HG02885 (cell line): ENCODE data around the gene SGCB.

Source experiments
- ATAC-seq: cut with Tn5 transposase; IDR thresholded peaks from one replicate; pipeline ENCODE4 v1.9.1; 2021; ENCODE audit warnings: mild to moderate bottlenecking; ENCODE audit not compliant: unreplicated experiment, poor library complexity

SGCB gene

DNA sequence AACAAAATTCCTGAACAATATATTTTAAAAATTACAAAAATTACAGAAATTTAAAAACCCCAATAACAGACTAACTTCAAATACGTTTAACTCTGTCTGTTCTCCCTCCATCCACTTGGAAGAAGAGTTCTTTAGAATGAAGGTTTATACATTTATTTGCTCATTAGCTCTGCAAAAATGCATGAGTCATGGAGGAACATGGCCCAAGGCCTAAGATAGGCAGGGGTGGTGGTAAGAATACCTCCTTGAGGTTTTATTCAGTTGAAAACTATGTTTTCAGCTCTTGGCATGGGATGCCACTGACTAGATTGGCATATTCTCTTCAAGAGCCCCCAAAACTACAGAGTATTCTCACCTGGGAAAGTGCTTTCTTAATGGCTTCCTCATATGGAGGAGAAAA, 9.1 kb downstream of the SGCB start:
- no peak for ATAC-seq

DNA sequence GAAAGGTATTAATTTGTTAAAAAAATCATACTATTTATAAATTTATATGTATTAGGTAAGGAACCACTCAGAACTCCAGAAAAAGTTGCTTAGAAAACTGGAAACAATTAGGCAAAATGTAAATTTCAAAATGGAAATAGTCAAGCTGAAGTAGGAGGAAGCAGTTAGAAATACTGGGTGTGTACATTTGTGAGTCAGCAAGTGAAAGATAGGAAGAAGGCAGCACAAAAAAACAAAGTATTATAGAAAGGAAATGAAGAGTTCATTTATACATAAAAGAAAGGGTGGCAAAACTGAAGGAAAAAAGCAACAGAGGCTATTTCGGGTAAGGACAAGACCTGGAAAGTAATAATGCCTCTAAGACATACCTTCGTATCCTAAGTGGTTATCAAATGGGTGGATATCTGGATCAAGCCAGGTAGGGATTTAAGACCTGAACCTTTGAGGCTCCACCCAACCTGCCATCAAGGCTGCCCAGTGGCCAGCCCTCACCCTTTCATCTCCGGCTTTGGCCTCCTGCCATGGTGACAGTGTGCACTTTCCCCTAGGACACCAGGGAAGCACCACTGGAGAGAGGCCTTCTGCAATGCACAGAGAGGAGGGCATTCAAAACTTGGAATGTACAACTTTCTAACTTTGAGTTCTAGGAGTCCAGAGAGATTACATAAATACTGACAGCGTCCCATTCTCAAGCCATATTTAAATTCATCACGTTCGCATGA, 18.0 kb downstream of the SGCB start, which contains the start of gene LRRC66:
Gene LRRC66 (minus strand): TSS at position 428 of the 722 bp plus-strand sequence. CDS start 2,750 bp downstream, outside the sequence.
- no peak for ATAC-seq

DNA sequence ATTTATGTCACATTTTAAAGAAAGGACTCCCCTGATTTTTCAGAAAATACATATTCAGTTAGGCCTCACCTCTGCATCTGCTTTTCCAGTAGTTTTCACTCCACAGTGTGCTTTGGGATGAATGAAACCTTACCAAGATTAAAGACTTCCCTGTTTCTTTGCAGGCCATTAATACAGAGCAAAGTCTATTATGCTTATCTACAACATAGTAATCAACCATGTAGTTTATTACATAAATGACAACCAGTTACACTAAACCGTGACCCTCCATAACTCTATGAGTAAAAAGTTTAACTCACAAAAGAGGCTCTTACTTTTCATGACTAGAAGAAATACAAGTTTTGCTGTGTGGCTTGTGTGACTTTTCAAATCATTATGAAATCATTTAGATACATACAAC, 20.3 kb downstream of the SGCB start:
- ATAC-seq = no peak

DNA sequence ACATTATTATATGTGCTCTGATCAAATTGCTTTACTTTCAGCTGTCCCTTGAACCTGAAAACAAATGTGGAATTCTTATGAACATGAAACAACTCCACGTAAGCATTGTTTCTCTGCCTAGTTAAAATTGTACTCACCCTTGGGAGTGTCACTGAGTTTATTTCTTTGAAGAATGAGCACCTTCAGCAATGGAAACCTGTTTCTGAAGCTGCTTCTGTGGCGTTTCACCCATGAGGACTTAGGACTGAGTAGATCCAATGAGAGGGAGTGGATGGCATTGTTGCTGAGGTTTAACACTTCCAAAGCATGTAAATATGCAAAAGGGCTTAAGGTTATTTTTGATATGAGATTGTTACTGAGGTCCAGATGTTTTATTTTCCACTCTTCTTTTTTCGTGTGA, 21.1 kb downstream of the SGCB start:
- no peak for ATAC-seq

DNA sequence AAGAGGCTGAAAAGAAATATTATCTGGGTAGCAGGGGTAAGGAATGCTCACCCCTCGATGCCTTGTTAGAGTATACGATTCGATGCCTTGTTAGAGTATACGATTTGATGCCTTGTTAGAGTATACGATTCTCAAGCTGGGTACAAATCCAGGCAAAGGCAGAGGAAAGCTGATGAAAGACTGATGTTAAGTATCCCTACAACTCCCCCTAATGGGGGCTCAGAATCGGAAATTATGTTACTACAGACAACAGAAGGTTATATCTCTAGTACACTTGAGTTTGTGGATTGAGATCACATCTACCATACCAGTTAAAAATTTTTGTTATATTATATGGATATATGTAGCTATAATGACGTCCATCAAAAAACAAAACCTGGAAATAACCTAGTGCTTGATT, 22.7 kb downstream of the SGCB start:
- no peak for ATAC-seq

DNA sequence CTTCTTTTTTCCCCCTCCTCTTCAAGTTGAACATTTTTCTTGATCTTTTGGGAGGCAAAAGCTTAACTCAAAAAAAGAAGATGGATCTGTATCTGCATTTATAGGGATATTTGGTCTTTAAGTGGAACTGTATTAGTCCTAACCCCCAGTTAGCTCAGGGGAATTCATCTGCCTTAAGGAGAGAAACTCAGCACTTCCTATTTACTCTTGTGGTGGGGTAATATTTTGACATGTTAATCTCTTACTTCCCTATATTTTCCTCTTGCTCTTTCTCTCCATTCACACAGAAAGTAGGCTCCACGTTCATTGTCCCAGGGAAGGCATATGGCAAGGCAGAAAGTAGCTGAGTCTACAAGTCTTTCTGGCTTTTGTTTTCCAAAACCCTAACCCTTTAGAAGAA, 23.2 kb downstream of the SGCB start:
- ATAC-seq = no peak

DNA sequence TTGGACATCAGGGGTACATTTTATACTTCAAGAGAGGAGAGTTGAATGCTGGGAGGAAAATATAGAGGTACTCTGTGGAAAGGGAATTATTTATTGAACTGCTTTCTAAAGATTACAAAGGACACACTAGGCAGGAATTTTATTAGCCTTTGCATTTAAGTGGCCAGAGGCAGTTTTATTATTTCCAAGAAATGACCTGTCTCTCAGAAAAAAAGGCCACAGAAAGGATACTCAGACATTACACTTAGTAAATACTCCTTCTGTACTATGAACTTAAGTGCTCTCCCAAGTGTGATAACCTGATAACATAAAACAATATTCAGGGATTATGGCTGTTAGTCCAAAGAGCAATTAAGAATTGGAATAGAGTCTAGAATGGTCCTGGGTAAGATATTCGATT, 25.4 kb downstream of the SGCB start:
- ATAC-seq = no peak

DNA sequence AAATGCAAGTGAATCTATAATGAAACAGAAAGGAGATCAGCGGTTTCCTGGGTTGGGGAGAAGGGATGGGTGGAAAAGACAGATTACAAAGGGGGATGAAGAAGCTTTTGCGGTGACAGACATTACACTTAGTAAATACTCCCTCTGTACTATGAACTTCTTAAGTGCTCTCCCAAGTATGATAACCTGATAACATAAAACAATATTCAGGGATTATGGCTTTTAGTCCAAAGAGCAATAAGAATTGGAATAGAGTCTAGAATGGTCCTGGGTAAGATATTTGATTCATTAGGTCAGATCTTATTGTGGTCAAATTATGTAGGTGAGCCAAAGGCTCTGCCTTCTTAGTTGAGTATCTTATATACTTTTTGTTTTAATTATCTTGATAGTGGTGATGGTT, 27.1 kb downstream of the SGCB start:
- ATAC-seq = no peak

DNA sequence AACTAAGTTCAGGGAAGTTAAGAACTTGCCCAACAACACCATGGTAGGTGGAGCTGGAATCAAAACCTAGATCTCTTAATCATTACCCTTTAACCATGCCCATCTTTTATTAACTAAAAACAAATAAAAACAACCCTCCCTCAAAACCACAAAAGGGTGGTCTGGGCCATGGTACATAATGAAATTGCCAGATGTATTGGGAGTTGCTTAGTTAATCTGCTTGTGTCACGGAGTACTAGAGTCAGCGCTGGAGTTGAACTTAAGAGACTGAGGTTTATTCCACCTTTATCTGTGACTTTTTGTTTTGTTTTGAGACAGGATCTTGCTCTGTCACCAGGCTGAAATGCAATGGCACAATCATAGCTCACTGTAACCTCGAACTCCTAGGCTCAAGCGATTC, 31.2 kb downstream of the SGCB start:
- no peak for ATAC-seq

DNA sequence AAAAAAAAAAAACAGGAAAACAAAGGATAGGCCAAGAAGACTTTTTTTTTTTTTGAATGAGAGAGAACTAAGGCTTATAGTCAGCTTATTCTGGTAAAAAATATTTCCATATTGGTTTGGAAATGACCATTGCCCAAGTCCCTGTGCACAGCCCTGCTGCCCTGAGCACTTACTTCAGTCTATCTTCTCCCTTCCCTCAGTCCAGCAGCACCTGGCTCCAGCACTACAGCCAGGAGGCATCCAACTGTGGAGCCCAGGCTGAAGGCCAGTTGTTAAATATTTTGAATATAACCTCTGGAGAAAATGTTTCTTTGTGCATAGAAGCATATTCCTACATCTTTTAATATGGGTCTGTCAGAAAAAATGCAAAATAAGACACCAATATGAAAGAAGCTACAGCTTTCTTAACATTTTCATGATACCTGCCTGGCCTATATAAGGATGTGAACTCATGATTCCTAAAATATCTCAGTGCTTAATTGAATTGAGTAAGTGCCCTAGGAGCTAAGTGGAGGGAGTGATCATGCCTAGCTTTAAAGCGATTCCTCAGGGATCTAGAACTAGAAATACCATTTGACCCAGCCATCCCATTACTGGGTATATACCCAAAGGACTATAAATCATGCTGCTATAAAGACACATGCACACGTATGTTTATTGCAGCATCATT, 32.4 kb downstream of the SGCB start:
- ATAC-seq = no peak

DNA sequence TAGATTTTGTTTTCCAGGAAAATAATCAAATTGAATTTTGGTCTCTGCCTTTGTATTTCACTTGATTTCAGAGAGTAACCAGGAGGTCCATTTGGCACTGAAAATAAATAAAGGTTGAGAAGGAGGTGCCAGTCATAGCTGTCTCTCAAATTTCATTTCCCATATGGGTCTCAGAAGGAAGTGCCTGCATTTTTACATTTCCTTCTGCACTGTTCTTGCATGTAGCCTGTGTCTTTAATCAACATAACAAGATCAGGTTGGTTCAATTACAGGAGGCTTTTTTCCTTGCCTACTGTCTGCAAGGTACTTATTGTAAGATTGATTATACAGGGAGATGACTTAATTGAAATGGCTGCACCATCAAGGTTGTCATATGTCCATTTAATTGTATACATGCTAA, 33.7 kb downstream of the SGCB start:
- no peak for ATAC-seq

DNA sequence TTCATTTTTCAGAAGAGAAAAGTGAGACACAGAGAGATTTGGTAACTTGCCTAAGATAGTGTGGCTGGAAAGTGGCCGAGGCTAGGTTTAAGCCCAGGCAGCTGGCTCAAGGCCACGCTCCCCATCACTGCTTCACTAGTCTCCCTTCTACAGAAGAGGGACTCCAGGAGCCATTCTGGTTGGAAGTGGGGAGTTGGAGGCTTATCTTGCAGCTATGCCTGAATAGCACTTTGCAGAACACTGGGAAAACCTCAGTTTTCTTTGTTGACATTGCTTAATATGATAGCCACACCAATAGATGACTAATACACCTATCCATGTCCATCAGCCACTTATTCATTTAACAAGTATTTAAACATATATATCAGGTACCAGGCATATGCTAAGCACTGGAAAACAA, 36.5 kb downstream of the SGCB start:
- no peak for ATAC-seq

DNA sequence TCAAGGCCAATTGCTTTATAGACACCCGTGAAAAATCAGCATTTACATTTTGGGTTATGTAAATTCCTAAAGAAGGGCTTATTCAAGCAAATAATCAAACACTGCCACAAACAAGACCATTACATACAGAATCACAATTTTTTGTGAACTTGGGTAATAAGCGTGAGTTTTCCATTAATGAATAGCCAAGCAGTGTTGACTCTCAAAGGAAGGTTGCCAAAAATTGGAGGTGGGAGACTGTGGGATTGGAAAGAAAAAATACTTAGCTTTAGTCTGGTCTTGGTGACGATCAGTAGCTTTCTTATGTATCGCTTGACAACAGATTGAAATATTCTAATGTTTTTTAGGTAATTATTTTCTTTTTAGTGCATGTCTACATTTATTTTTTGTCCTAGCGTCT, 38.8 kb downstream of the SGCB start:
- ATAC-seq = no peak

DNA sequence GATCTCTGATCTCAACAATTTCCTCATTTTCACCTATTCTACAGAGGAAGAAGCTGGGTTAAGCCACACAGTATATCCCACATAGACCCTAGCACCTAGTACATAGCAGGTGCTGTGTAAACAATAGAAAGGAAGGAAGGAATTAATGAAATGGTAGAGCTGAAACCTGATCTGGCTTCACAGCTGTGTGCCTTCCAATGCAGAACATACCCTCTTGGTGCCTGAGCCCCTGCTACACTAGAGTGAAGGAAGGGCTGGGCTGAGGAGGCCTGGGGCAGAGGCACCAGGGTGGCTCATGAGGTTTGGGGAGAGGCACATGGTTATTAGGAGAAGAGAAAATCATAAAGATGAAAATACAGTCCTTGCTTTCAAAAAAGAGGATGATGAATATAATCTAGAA, 39.3 kb downstream of the SGCB start:
- no peak for ATAC-seq

DNA sequence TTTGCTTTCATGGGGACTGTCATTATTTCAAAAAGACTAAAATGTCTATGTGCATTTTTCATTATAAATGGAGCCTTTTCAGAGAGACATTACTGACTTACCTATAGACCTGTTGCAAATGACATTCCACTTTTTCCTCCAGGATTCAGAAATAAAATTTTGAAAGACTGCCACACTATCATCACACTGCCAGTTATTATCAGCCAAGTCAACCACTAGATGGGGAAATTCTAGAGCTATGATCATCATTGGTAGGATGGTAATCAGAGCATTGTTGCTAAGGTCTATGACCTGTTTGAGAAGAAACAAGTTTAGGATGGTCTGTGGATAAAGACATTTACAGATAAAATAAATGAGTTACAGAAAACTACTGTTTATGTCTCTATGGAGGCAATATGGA, 40.5 kb downstream of the SGCB start:
- no peak for ATAC-seq

DNA sequence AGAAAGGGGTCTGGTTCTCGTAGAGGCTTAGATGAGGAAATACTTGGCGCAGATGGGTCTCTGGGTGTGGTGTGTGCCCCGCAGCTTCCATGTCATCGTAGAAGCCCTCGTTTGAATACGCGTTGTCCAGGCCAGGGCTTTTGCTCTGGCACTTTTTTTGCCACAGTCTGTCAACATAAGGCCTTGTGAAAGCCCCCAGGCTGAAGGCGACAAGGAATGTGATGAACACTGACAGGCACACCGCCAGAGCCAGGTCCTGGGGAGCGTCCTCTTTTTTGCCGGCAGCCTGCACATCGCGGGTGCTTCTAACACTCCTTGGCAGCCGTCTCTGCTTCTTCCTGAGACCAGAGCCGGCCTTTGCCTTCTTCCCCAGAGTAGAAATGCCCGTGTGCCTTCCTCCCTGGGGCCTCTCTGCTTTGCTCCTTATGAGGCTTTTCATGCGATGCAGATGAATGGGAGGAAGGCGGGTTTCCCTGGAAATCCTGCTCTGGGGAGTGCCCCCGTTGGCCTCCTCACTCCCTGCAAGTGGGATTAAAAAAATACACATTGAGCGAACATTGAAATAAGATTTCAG, 42.4 kb downstream of the SGCB start:
- no peak for ATAC-seq
